Renal cortical epithelial cell (primary cell): ENCODE data around the gene BRMS1. TPM values are rescaled to one million over a fixed set of nuclear protein-coding genes. Genes with fewer than 3 reads are reported as not detected.
"Not testable (repeated sequence)": the region's sequence is repeated elsewhere in the genome, so short reads cannot be mapped to it uniquely, and the experiment has no call there.

Experiments used
- DNase-seq: peaks from one replicate; pipeline ENCODE4 v3.0.0-alpha.2; 2011; ENCODE audit warnings: low read depth
- total RNA-seq: library from RNA; depleted of rRNA; stranded (reverse); fragments of >200 nt; gene quantifications from 2 replicates; pipeline ENCODE4 v1.2.3, GENCODE V29; 2014

Gene BRMS1
- total RNA-seq, 1 donor from 2014 or later, result 50.1 TPM

GRCh38 chr11:66322732-66323427, 22.0 kb downstream of the BRMS1 start:
- no peak for DNase-seq

DNA sequence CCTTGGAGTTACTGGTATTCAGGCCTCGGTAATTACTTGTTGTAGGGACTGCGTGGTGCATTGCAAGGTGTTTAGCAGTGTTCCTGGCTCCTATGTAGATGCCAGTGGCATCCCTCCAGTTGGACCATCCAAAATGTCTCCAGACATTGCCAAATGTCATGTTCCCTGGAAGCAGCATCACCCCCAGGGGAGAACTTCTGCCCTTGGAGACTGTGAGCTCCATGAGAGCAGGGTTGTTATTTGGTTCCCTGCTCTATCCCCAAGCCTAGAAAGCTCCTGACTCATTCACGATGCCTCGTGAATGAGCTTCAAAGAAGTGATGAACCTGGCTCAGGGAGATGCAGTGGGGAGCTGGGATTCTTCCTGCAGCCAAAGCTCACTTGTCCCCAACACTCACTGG, 23.3 kb downstream of the BRMS1 start:
- no peak for DNase-seq

DNA sequence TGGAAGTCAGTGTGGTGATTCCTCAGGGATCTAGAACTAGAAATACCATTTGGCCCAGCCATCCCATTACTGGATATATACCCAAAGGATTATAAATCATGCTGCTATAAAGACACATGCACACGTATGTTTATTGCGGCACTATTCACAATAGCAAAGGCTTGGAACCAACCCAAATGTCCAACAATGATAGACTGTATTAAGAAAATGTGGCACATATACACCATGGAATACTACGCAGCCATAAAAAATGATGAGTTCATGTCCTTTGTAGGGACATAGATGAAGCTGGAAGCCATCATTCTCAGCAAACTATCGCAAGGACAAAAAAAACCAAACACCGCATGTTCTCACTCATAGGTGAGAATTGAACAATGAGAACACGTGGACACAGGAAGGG, 24.2 kb downstream of the BRMS1 start:
- not testable (repeated sequence) for DNase-seq

DNA sequence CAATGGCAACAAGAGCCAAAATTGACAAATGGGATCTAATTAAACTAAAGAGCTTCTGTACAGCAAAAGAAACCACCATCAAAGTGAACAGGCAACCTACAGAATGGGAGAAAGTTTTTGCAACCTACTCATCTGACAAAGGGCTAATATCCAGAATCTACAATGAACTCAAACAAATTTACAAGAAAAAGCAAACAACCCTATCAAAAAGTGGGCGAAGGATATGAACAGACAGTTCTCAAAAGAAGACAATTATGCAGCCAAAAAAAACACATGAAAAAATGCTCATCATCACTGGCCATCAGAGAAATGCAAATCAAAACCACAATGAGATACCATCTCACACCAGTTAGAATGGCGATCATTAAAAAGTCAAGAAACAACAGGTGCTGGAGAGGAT, 24.6 kb downstream of the BRMS1 start:
- not testable (repeated sequence) for DNase-seq

- no peak for DNase-seq
These were observed 26.3 kb downstream of the BRMS1 start for GRCh38 chr11:66318600-66318970.

DNA sequence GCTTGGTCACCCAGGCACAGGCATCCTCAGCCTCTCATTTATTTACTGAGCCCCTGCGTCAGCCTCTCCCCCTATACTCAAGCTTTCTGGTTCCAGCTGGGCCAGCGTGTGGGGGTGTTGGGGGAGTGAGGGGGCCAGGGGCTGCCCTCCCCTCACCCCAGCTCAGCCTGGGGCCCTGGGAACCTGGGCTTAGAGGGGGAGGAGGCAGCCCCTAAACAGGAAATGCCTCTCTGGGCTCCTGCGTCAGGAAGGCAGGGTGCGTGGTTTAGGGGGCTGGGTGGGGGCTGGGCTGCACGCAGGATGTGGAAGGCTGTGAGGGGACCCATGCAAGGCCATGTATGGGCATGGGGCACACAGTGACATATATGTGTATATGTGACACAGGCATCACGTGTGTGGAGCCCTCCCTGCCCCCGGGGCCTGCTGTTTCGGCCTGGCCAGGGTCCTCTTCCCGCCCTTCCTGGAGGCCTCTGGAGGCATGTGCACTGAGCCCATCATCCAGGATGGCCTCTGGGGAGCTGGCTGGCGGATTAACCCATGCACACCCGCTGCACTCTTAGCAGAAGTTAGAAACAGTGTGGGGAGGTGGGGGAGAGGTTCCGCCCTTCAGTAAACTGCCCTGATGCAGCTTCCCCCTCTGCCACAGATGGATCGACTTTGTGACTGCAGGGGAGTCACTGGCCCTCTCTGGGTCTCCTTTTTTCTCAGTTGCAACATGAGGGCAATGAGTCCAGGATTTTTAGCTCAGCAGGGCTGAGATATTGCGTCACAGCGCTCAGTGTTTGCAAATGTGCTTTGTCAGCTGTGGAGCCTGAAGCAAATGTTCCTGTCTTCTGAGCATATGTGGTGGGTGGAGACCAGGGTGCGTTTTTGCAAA, 26.9 kb downstream of the BRMS1 start:
- peak; percentile 72 for DNase-seq

DNA sequence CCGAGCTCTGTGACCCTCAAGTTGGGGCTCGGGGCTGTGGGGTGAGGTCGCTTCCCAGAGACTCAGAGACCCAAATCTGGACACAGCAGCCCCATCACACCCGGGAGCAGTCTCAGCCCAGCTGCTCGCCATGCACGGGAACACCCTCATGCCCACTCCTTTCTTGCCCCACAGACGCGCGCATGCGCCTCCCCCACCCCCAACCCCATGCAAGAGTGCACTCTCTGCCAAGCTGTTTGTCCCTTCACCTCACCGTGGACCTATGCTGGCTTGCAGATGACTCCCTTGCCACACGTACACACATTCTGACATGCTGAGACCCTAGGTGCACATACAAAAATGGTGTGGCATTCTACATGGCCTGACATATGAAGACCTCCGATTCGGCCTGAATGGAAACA, 27.6 kb downstream of the BRMS1 start:
- DNase-seq, result no peak

DNA sequence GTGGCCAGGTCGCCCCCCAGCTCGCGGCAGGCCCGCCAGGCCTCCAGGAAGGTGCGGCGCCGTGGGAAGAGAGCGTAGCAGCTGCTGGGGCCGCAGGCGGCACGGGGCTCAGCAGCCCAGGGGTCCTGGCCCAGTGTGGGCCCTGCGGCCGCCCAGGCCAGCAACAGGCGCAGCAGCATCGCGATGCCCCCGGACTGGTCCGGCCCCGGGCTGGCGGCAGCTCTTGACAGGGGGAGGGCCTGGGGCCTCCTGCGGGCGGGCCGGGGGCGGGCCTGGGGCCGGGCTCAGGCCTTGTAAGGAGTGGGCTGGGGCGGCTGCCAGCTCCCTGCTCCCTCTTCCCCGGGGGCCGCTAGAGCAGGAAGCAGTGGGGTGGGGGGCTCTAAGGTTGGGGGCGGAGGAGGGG, 28.1 kb downstream of the BRMS1 start, which contains the start of gene CD248:
Gene CD248, minus strand, starts transcription at position 196 of the 403 bp plus-strand sequence. Its CDS starts 17 bp downstream, at position 179.
- DNase-seq, result no peak

DNA sequence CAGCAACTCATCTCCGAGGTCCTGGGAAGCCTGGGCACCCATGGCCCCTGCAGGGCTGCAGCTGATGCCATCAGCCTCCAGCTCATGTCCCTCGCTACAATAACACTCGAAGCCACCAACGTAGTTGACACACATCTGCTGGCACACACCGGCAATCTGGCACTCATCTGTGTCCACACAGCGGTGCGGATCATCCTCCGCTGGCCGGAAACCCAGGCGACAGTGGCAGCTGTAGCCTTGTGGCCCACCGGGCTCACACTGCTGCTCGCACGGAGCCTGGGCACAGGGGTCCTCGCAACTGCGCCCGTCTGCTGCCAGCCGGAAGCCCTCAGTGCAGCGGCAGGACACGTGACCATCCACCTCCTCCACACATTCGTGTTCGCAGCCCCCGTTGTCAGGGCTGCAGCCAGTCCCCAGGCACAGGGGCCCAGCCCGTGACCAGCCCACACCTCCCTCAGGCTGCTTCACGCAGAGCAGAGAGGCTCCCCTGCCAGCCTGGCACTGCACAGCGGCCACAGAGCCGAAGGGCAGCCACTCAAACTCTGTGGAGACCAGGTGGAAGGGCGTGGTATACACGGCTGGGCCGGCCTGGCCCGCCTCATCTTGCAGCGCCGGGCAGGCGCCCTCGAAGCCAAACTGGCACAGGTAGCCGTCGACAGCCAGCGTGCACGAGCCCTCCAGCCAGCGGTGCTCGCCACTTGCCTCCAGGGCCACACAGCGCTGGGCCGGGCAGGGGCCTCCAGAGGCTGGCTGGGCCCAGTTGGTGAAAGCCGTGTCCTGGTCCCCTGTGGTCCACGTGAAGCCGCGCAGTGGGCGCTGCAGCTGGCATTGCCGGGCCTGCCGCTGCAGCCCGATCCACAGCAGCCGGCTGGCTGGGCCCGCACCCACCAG, 28.7 kb downstream of the BRMS1 start:
- DNase-seq, result no peak

DNA sequence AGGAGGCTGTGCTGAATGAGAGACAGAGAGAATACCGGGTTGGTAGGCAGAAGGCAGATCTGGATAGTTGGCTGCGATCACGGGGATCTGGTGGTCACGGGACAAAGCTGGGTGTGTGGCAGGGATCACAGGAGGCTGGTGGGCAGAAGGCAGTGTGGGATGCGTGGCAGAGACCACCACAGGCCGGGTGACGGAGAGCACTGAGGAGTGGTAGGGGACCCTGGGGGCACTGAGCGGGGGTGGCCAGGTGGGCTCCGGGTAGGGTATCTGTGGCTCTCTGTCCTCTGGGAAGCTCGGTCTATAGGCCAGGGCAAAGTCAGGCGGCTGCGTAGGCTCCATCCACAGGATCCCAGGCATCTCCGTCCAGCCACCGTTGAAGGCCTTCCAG, 29.4 kb downstream of the BRMS1 start:
- DNase-seq, result no peak

DNA sequence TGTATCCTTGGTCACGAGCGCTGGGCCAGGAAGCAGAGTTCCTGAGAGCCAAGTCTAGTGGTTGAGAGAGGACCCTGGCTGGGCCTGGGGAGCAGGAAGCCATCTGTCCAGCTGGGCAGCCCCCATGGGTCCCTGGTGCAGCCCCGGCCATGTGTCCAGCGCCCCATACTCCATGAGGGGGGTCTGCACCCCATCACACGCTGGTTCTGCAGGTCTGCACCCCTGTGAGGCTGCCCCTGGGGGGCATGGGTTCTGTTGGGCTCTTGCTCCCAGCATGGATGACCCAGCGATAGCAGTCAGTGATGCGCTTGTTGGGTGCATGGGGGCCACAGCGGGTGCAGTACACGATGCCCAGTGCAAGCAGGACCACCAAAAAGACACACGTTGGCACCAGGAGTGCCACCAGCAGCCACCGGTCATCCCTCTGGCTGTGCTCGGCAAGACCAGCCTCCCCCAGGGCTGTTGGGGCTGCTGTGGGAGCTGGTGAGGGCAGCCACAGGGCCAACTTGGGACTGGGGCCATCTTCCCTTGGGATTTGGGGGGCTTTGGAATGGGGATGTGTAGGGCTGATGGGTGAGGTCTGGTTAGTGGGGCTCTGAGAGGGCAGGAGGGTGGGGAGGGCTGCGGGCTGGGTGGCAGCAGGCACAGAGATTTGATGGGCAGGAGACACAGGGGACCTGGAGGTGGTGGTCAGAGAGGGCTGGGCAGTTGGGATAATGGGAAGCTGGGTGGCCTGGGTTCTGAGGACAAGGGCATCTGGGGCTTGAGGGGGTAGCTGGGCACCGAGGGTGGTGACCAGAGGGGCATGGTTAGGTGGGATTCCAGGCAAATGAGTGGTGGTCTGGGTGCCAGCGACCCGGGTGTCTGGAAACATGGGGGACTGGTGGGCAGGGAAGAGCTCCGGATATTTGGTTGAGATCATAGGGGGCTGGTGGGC, 30.1 kb downstream of the BRMS1 start:
- no peak for DNase-seq

- DNase-seq, result no peak
These were observed 30.8 kb downstream of the BRMS1 start for GRCh38 chr11:66314186-66314501.

GRCh38 chr11:66313321-66314185, 31.4 kb downstream of the BRMS1 start:
- no peak for DNase-seq

GRCh38 chr11:66312549-66313320, 32.2 kb downstream of the BRMS1 start:
- DNase-seq, result peak; percentile 92

- DNase-seq, result peak; percentile 87
These were observed 32.8 kb downstream of the BRMS1 start for GRCh38 chr11:66311965-66312548.

DNA sequence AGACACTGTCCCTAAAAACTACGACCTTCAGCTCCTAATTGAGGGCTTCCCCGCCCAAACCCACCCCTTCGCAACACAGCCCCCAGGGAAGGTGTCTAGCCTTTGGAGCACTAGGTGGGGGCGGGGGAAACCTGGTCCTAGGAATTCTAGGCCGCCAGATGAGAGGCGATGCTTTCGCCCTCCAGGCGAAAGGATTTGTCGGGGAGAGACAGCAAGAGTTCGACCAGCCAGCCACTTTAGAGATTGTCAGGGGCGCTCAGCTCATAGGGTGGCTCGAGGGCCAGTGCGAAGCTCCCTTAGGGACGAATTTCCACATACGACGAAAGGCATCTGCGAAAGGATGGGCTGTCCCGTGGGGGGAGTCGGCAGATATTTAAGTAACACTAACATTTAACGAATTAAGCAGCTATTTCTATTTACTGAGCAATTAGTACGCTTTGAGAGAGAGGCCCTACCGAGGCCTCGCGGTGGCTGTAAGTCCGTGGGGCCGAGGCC, 33.4 kb downstream of the BRMS1 start:
- no peak for DNase-seq

DNA sequence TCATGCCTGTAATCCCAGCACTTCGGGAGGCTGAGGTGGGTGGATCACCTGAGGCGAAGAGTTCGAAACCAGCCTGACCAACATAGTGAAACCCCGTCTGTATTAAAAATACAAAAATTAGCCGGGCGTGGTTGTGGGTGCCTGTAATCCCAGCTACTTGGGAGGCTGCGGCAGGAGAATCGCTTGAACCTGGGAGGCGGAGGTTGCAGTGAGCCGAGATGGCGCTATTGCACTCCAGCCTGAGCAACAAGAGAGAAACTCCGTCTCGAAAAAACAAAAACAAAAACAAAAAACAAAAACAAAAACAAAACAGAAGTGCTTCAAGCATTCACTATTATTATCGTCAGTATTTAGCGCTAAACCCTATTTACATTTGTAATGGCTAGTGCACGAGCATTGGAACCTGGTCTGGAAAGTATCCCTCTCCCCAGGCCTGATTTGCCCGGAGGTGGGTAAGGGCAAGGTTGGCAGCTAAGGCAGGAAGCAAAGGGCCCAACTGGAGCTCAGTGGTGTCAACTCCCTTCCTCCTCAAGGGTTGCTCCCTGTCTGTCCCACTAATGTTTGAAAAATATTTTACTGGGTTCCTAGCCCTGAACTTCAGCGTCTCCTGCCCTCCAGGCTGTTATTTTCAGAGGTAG, 34.0 kb downstream of the BRMS1 start:
- DNase-seq, result not testable (repeated sequence)

DNA sequence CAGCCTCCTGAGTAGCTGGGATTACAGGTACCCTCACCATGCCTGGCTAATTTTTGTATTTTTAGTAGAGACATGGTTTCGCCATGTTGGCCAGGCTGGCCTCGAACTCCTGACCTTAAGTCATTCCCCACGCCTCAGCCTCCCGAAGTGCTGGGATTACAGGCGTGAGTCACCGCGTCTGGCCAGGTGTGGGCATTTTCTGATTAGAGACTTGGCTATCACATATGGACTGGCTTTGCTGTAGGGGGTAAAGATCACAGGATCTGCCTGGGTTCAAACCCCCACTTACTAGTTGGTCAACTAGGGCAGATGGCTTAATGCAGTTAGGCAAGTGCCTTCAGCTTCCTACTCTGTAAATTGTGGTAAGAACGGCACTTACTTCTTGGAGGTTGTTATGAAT, 34.6 kb downstream of the BRMS1 start:
- no peak for DNase-seq
